GM21717 (cell line): Measurements from ENCODE around the gene CACNA1D.

Experiments used
- ATAC-seq: cut with Tn5 transposase; IDR thresholded peaks from one replicate; pipeline ENCODE4 v1.9.1; 2021; ENCODE audit warnings: mild to moderate bottlenecking, moderate library complexity; ENCODE audit not compliant: unreplicated experiment

Gene CACNA1D

DNA sequence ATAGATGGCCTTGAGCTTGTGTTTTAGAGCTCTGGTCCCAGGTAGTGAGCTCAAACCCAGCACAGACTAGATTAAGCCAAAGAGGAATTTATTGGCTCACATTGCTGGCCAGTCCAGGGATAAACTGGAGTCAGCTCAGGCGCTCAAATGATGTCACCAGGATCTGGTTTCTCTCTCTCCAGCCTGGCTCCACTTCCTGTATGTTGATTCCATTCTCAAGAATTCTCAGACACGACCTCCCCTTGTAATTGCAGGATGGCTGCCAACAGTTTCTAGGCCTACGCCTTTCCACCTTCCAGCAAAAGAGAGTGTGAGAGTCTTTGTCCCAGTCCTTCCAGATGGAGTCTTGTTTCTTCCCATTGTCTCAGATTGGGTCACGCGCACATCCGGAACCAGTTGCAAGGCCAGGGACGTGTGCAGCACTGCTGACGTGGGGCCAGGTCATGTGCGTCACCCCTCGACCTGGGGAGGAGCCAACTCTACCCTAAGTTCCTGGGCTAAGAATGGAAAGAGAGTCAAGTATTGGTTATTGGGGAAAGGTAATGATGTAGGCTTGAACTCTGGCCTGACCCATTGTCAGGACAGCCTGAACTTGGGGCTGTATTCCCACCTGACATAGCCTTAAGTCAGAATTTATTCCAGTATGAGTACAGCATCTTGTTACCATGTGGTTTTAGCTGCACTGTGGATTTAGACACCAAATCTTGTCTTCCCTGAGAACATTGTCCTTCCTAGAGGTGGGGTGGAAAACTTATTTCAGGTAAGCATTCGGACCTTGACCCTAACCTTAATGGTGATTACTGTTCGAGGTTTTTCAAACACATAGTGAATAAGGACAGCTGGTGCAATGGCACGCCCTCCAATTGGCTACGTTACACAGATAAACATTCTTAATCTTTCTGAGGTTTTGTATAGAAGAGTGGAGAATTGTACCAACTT lies 31.6 kb downstream of the CACNA1D start:
- ATAC-seq, result no peak

DNA sequence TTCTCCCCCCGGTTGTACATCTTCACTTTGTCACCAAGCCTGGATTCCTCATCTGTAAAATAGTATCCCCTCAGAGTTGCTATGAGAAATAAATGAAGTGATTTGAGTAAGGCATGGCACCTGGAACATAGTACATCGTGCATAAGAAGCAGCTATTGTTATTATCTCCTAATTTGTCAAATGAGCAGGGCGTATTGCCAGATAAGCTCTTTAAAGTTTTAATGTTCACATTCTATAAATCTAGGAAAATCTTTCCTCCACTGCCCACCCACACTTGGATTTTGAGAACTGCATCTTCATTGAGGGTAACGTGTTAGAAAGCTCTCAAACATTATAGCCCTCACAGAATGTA lies 32.3 kb downstream of the CACNA1D start:
- ATAC-seq, result no peak

DNA sequence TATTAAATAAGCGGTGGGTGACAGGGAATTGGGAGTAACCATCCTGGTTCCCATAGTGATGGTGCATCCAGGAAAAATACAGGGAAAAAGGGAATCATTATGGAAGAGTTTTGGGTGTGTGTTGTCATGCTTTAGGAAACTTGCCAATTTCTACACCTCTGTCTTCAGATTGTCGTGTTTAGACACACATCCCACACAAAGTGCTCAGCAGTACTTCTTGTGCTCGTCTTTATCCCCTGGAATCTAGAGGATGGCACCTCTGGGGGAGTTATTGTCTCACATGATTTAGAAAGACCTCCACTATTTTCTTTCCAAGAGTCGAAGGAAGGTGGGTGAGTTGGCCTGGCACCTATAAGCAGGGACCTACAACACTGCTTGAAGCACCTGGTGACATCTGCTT lies 35.8 kb downstream of the CACNA1D start:
- no peak for ATAC-seq

DNA sequence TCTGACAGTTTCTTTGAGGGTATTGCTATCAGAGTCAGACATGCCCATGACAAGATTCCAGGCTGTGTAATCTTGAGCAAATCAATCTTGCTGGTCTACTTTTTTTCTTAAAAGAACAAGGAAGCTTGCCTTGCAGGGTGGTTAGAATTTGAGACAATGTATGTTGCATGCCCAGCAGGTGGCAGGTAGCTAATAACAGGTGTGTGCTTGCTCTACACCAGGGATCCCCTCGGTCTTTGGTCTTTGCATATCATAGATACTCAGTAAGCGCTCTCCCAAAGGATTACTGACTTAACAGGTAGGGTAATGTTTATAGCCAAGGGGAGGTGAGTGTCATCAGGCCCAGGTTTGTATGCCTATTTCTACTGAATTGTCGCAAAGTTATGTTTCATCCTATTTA lies 37.3 kb downstream of the CACNA1D start:
- ATAC-seq, result no peak

DNA sequence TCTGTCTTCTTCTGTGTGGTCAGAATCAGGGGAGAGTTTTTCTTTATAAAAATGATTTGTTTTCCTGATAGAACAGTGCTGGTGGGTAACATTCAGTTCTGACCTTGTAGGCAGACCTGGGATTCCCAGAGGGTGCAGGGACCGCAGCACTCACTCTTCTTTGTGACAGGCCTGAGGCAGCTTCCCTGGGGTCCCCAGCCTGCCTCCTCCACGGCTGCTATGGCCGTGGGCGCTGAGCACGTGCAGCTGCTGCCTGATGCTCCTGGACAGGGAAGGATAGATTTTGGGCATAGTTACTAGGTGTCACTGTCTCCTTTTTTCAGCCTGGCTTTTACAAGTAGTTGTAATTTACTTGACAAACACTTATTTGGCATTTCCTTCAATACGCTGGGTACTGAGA lies 39.1 kb downstream of the CACNA1D start:
- ATAC-seq, result no peak

DNA sequence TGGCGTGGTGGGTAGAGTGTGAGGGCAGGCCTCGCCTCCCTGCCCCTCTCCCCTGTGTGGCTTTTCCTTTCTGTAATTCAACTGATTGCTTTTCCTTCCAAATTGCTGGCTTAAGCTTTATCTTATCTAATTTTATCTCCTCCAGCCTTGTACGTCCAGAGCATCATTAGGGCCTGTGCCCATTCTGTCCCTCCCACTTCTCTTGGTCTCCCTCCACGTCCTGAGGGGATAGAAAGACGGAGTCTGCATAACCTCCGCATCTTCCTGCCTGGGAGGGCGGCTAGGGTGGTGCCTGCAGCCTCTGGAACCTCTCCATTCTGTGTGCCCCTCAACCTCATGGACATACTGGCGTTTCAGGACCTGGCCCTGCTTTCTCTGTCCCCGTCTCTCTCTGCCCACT lies 39.8 kb downstream of the CACNA1D start:
- ATAC-seq, result no peak

DNA sequence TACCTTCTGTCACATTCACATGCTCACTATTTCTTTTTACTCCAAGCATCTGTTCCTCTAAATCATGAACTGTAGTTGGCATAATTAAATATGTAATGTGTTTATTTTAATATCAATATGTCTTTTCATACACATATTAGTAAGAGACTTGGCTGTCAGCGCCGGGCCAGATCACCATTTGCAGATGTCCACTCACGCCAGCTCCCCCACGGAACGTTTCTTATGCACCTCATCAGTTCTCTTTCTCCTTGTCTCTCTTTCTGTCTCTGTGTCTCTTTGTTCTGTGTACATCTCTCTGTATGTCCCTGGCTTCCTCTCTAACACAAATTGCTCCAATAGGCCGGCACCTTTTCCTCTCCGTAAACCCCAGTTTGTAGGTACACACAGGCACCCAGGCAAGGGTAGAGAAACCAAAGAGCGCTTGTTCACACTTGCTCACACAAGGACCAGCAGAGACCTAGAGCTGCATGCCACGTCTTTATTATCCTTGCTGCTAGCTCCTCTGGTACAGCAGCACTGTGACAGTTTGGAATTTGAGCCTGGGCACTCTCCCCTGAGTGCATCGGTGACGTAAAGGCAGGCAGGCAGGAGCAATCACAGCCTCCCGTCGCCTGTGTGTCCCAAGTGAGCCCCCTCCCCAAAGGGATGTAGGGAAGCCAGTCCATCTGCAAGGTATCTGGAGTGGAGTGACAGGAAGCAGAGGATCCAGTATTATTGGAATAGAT lies 40.4 kb downstream of the CACNA1D start:
- ATAC-seq, result no peak

DNA sequence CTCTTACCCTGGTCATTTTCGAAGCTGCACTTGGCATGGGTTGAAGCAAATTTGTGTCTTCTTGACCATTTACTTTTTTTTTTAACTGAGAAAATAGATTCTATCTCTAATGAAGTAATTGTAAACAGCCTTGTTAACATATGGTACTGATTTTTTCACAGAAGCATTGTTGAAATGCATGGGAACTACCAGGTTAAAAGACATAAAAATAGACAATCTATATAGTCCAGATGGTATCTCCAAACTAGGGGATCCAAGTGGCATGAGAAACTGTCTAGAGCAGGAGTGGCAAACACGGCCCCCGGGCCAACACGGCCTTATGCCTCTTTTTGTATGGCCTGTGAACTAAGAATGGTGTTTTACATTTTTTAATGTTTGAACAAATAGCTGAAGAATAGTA lies 41.9 kb downstream of the CACNA1D start:
- ATAC-seq, result no peak

DNA sequence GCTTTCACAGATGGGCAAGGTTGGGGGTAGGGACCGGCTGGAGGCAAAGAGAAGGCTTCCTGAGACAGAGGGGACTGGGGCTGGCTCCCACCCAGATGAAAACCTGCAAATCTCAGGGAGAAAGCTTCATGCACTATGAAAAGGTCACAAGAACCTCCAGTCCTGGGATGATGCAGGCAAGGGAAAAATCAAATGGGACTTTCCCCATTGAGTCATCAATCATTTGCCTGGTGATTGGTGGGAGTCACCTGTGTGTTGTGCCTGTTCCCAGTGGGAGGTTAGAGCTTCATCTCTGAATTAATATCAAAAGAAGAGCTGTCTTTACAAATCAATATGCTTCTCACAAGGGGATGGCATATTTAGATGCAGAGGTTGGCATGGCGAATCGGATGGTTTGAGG lies 49.9 kb downstream of the CACNA1D start:
- ATAC-seq, result no peak

DNA sequence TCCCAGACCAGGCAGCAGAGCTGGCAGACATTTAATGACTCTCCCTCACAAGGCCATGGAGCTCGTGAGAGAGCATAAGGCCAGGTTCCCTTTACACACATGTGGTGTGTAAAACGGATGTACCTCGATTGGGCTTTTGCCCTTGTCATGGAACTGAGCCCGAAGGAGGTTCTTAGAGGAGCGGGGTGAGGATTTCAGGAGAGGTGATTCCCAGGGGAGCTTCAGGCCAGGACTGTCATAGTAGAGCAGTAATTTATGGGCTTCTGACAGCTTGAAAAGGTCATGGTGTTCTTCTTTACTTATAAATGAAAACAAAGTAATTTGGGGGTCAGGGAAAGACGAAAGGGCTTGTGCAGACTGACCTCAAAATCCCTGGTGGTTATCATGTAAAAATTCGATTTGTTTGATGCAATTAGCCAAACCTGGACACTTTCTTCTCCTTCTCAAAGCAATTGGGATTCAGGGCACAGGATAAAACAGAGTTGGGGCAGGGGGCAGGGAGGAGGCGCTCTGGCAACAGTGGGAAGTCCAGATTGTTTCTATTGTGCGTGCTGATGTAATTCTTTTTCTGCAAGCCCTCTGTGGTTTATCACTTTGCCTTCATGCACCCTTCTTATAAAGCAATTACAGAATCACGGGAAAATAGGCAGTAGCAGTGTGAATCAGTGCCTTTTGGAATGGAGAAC lies 51.0 kb downstream of the CACNA1D start:
- ATAC-seq, result no peak

DNA sequence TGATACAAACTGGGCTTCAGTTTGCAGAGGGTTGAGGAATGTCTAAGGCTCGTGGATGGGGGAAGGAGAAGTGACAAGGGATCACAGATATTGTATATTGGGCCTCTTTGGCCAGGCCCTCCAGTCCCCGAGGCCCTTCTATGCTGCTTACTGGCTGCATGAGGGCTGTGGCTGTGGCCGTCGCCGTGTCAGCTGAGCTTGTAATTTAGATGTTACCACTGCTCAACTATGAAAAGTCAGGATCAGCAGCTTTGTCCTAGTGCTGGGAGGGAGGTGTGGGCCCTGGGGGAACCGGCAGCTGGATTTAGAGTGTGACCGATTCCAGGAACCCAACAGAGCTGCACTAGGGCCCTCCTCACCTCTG lies 51.6 kb downstream of the CACNA1D start:
- no peak for ATAC-seq

DNA sequence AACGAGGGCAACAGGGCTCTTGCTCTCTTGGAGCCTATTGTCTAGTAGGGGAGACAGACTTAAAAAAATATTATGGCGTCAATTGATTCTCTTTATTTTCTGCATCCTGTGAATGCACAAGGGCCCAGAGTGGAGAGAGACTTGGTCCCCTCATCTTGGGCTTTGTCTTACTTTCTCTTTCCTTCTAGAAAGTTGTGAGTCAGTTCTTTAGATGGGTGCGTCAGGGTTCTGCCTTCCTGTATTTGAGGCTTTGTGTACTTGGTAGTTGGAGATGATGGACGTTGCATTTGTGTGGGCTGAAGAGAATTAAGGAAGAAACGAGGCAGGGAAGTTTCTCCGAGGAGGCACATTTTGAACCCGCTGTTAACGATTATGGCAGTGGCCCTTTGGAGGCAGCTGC lies 52.9 kb downstream of the CACNA1D start:
- ATAC-seq, result no peak

DNA sequence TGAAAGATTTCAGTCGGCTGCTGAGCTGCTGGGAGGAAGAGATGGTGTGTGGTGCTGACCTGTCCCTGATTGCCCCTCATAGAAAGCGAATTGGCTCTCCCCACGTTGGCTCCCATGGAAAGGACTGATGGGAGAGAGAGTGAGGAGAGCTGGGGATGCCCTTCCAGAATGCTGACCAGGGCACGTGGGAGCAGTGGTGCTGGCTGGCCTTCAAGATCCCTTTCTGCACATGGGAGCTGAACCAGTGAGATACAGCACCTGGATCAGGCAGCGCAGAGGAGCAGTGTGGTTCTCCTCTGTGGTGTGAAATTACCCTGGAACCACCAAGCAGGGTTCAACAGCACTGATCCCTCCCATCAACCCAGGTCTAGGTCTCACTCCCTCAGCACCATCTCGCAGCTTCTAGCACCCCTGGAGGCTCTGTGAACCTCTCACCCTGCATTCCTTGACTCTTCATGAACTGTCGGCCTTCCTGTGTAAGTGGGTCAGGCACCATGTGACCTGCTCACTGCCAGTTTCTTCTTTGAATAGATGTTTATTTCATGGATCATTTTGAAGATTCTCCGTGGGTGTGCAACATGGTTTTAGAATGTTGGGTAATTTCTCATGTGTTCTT lies 55.7 kb downstream of the CACNA1D start:
- ATAC-seq, result no peak

DNA sequence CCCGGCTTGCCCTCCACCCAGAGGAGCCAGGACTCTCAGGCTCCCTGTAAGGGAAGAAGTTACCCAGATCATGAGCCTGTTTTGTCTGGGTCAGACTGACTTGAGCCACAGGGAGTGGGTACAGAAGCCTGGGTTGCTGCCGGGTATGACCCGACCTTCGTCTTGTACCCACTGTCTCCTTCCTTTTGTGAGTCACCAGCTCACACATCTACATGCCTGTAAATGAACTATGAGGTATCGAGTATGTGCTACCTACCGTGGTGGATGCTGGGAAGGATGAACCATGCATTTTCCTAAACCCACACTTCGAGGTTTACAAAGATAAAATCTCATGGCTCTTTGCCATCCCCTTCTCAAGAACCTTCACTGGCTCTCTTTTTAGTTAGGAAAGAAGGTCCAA lies 56.9 kb downstream of the CACNA1D start:
- no peak for ATAC-seq

DNA sequence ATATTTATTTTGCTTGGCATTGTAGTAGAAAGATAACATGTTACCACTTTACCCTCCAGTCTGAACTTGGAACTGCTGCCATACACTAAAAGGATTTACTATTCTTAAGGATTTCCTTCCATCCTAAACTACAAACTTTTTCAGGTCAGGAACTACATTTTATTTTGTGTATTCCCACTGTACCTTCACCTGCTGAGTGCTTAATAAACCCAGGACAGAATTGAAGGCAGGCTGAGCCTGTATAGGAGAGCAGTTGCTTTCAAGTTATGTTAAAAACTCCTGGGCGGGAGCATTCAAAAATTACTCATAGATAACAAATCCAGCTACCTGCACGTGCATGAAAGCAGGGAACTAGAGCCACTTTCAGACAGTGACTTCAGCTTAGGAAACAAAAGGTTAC lies 58.3 kb downstream of the CACNA1D start:
- ATAC-seq, result no peak

DNA sequence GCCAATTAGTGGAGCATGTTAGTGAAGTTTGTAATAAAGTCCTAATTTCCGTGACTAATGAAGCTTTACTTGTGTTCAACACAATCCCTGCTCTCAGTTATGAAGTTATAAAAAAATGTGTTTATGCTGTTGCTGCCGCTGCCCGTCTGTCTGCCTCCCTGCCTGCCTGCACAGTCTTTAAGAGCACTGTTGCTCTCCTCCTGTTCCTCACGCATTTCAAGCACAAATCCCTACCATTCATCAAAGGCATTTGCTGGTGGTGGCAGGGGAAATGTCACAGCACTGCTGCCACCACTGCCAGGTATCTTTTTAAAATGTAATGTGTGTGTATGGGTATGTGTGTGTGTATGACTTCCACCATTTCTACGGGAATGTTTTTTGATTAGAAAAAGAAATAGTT lies 58.8 kb downstream of the CACNA1D start:
- no peak for ATAC-seq

DNA sequence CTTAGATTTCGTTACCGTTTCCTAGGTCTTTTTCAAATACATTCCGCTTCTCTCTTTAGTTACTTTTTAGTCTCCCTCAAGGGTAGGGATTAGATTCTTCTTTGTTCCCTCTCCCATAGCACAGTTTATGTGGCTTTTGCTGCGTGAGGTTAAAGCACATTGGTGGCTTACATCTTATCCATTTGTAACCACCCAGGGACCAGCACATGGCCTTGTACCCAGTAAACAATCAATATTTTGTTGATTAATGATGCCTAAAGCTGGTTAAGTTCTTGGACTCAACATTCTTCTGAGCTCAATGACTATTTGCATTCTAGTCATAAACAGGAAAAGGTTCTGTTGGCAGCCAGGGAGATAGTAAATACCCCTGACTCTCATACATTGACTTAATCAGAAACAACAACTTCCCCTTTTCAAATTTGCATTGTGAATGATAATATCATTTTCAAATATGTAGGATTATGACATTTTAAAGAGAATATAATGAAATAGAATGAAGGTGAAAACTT lies 60.2 kb downstream of the CACNA1D start:
- ATAC-seq, result peak; percentile 80

DNA sequence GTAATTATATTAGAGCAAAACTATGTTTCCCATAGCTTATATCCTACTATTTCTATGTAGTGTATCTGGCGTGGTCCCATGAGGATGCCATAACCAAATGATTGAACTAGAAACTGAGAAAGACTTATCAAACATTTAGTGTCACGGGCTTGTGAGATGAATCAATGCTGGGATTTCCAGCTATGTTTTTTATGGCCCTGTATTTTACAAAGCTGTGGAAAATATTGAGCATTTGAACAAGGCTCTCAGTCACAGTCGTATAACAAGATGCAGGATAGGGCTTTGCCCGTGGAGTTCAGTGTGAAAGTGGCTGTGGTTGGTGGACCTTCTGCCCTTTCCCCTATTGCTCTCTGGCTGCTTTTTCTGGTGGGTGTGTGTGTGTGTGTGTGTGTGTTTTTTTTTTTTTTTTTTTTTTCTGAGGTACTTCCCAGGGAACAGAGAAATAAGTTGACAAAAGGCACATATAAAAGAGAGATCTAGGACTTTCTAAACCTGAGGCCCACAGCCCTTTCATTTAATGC lies 60.7 kb downstream of the CACNA1D start:
- ATAC-seq, result peak; percentile 70

DNA sequence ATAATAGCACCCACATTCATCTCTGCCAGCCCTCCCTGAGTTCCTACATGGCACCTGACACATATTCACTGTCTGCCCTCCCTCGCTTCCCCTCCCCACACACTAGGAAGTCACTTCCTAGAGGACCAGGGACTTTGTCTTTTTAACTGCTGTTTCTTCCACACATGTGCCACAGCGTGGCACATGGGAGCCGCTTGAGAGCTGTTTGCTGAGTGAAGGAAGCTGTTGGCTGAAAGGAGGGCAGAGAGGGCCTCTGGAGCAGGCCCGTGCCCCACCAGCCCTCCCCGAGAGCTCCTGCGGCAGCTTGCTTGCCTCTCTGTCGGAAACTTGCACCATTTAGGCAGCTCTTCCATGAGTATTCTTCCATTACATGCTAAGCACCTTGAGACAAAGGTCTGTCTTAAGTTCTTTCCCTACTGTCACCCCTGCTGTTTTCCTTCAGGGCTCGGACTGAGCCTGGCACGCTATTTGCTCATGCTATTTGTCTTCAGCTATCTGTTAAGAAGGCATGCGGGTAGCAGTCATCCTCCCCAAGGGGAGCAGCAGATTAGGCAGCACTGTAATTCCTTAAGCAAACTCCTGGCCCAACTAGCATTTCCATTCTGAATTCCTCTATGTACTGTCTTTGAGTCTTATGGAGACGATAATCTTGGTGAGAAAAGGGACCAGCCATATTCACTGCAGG lies 72.2 kb downstream of the CACNA1D start:
- ATAC-seq, result no peak

DNA sequence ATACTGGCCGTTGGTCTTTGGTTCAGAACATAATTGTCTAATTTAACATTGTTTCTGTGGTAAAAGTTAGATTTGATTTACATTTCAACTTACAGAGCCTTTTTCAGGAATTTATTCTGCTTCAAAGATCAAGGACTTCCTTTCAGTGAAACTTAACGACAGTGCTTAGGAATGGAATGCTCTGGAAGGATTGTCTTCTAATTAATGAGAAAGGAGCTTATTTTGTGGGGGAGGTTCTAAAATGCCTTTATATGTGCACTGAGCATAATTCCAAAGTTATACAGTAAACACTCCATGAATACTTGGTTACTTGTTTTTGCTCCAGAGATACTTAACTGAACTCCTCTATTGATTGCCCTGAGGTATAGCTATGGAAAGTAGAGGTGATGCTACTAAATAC lies 75.7 kb downstream of the CACNA1D start:
- ATAC-seq, result no peak
